Naive thymus-derived CD4-positive, alpha-beta T cell (primary cell): ENCODE data around the gene NEIL3. TPM values are rescaled to one million over a fixed set of nuclear protein-coding genes. Genes with fewer than 3 reads are reported as not detected.

ENCODE experiments used
- ATAC-seq: fragments of 150-1000 bp; cut with Tn5 transposase; 2 replicates; pipeline ENCODE4 v1.10.0; 2021; ENCODE audit warnings: mild to moderate bottlenecking, moderate library complexity
- CTCF ChIA-PET: fragments of 350-600 bp; sonication (Branson Sonifier 250); formaldehyde crosslinking; loops from one replicate; lab custom pipeline; 2021; ENCODE audit warnings: antibody characterized with exemption; lab: Charles Lee
- POLR2A ChIA-PET: fragments of 350-600 bp; sonication (Branson Sonifier 250); formaldehyde crosslinking; loops from one replicate; lab custom pipeline; 2021; ENCODE audit warnings: antibody characterized with exemption, inconsistent platforms; lab: Charles Lee
- DNase-seq, 9 donors: peaks; one replicate each; pipeline versions ENCODE4 v3.0.0 to v3.0.0-alpha.2; 2020 to 2022; ENCODE audit warnings: mixed read lengths in 1 of 9
- H3K27ac ChIP-seq: one replicate; pipeline ENCODE4 v1.7.0; 2013; ENCODE audit warnings: mild to moderate bottlenecking, low read depth, low read length, moderate library complexity
- H3K27me3 ChIP-seq, 2 donors: one replicate each; pipeline ENCODE4 v1.7.0; 2013; ENCODE audit warnings: low read length in 2 of 2, mild to moderate bottlenecking in 2 of 2, moderate library complexity in 2 of 2; ENCODE audit not compliant: control insufficient read depth in 2 of 2, insufficient read depth in 2 of 2
- H3K36me3 ChIP-seq, 3 experiments: 1 replicate in 2 of 3; 2 replicates in 1 of 3; pipeline ENCODE4 v1.7.0; 2013; ENCODE audit warnings: low read length in 3 of 3, mild to moderate bottlenecking in 3 of 3, moderate library complexity in 1 of 3; ENCODE audit not compliant: insufficient read depth in 3 of 3, control insufficient read depth in 2 of 3
- H3K4me1 ChIP-seq, 2 donors: one replicate each; pipeline ENCODE4 v1.7.0; 2013; ENCODE audit warnings: low read length in 2 of 2, mild to moderate bottlenecking in 2 of 2, moderate library complexity in 1 of 2; ENCODE audit not compliant: control insufficient read depth in 2 of 2, insufficient read depth in 2 of 2
- H3K4me3 ChIP-seq: 2 replicates; pipeline ENCODE4 v1.7.0; 2013; ENCODE audit warnings: mild to moderate bottlenecking, low read length
- H3K9me3 ChIP-seq, 3 experiments: 1 replicate in 2 of 3; 2 replicates in 1 of 3; pipeline ENCODE4 v1.7.0; 2013; ENCODE audit warnings: low read length in 3 of 3; ENCODE audit not compliant: control insufficient read depth in 2 of 3
- H3K27ac Mint-ChIP-seq, 9 donors: one replicate each; pipeline ENCODE4 v1.8.0; 2020 to 2022; ENCODE audit warnings: mixed read lengths in 9 of 9, mild to moderate bottlenecking in 8 of 9, moderate library complexity in 5 of 9, inconsistent platforms in 2 of 9
- H3K27me3 Mint-ChIP-seq, 5 donors: one replicate each; pipeline ENCODE4 v1.8.0; 2021 to 2022; ENCODE audit warnings: mixed read lengths in 5 of 5, mild to moderate bottlenecking in 1 of 5
- H3K36me3 Mint-ChIP-seq, 5 donors: one replicate each; pipeline ENCODE4 v1.8.0; 2020 to 2022; ENCODE audit warnings: mixed read lengths in 5 of 5, mild to moderate bottlenecking in 3 of 5, inconsistent platforms in 1 of 5
- H3K4me1 Mint-ChIP-seq, 7 donors: one replicate each; pipeline ENCODE4 v1.8.0; 2020 to 2022; ENCODE audit warnings: mixed read lengths in 7 of 7, mild to moderate bottlenecking in 3 of 7, inconsistent platforms in 1 of 7
- H3K4me3 Mint-ChIP-seq, 10 donors: one replicate each; pipeline ENCODE4 v1.8.0; 2020 to 2022; ENCODE audit warnings: mild to moderate bottlenecking in 10 of 10, mixed read lengths in 10 of 10, moderate library complexity in 6 of 10, inconsistent platforms in 2 of 10
- H3K9me3 Mint-ChIP-seq, 11 donors: one replicate each; pipeline ENCODE4 v1.8.0; 2020 to 2022; ENCODE audit warnings: mixed read lengths in 11 of 11, mild to moderate bottlenecking in 4 of 11, inconsistent platforms in 1 of 11, moderate library complexity in 1 of 11
- intact Hi-C, 2 donors: fragments of 100-400 bp; cut with micrococcal nuclease; formaldehyde crosslinking; loops; one replicate each; pipeline ENCODE4 v1.15.1; 2023
- polyA plus RNA-seq, 2 donors: library from polyadenylated mRNA; unstranded; fragments of 300-500 nt; fragmentation: Illumina TruSeq; gene quantifications; one replicate each; pipeline ENCODE4 v1.2.3, GENCODE V29; 2021
- total RNA-seq, 6 experiments: library from RNA in 5 of 6; stranded (reverse) in 5 of 6; gene quantifications; 1 replicate in 5 of 6; 2 replicates in 1 of 6; pipeline ENCODE4 v1.2.3 and lab custom pipeline; 2021 to 2026

Gene NEIL3
- total and polyA plus RNA-seq, 7 experiments from 2014 or later: 0.37 to 24.7 (median 2.4) TPM; not detected in 4

DNA sequence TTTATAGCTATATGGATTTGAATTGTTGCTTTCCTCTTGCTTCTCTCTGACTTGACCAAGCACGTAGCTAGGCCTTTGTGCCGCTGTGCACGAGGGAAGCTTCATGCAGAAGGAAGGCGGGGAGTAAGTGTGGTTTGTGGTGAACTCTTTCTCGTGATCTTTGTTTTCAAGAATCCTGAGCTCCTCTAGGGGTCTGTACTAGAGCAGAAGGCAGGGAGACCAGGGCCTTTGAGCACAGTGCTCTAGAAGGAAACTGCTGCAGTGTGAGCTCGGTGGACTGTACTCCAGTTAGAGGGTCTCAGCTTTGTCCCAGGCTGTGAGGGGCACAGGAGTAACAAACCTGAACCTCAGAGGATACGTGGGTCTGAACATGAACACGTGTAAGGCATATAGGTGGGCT, 83.6 kb downstream of the NEIL3 start:
- Mint-ChIP-seq H3K36me3 (peaks cover 0 to 3% (median 0%) of the 10 kb centered on the region in 5 donors), H3K4me3 (peak overlapping the region in 9 of 10 donors; percentile 53 to 85 (median 66)), H3K9me3 (peaks cover 0 to 8% (median 2%) of the 10 kb centered on the region in 11 donors), H3K27ac (peak overlapping the region; percentile 16 to 98 (median 86)), H3K27me3 (peaks cover 0 to 16% (median 0%) of the 10 kb centered on the region in 5 donors), H3K4me1 (peaks cover 12 to 45% (median 32%) of the 10 kb centered on the region in 7 donors)
- CTCF ChIA-PET: interaction anchor here (0.8 to 1.9 kb wide), 5 partner anchors 10 to 161 kb away, joined by 3 to 6 read pairs (median 3); partner anchors contain the start of gene AGA
- DNase-seq (peak in 7 of 9 donors; percentile 23 to 64 (median 55)), ATAC-seq (peak; percentile 86)
- intact Hi-C loops: loop anchor here (1.0 to 5.0 kb wide), 4 partner anchors 9 to 86 kb away; partner anchors contain the start of genes AGA (in 2 of the 2) and NEIL3 (in 1 of the 2)
- peak overlapping the region; percentile 22 for H3K27ac ChIP-seq
- no peaks in the 10 kb centered on the region for H3K9me3 ChIP-seq
- H3K4me3 ChIP-seq: no peak overlapping the region
- H3K36me3 ChIP-seq: no peaks in the 10 kb centered on the region
- no peaks in the 10 kb centered on the region for H3K27me3 ChIP-seq
- peaks cover 0 to 16% of the 10 kb centered on the region in 2 donors for H3K4me1 ChIP-seq
- POLR2A ChIA-PET: interaction anchor here (0.6 to 6.5 kb wide), 5 partner anchors 9 to 1198 kb away, joined by 3 to 72 read pairs (median 3); partner anchors contain the start of genes AGA and SPATA4

DNA sequence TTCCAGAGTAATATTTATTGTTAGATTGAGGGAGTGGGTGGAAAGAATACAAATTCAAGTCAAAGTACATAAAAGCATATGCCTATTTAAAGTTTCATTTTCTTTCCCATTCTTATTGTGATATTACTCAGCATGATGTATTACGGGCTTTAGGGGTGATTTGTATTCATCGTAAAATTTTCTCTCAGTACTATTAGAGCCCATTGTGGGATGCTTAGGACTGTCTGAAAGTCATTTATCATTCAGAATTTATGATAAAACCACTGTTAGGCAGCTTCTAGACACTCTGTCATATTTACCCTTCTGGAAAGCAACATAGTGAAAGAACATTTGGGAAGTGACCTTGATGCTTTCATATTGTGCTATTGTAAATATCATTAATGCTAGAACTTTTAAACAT, 86.7 kb downstream of the NEIL3 start:
- H3K4me3 ChIP-seq: no peak overlapping the region
- H3K9me3 ChIP-seq: no peaks in the 10 kb centered on the region
- H3K27ac Mint-ChIP-seq: no peak overlapping the region
- peaks cover 0 to 14% (median 6%) of the 10 kb centered on the region in 11 donors for H3K9me3 Mint-ChIP-seq
- peaks cover 11 to 24% of the 10 kb centered on the region in 2 donors for H3K4me1 ChIP-seq
- CTCF ChIA-PET: no interaction called here
- H3K36me3 Mint-ChIP-seq: peaks cover 0 to 10% (median 0%) of the 10 kb centered on the region in 5 donors
- DNase-seq: no peak
- no peak overlapping the region for H3K27ac ChIP-seq
- H3K4me3 Mint-ChIP-seq: no peak overlapping the region
- no peaks in the 10 kb centered on the region for H3K27me3 ChIP-seq
- peaks cover 21 to 47% (median 45%) of the 10 kb centered on the region in 7 donors for H3K4me1 Mint-ChIP-seq
- no peak for ATAC-seq
- intact Hi-C loops: no loop called here
- H3K36me3 ChIP-seq: no peaks in the 10 kb centered on the region
- H3K27me3 Mint-ChIP-seq: peaks cover 0 to 8% (median 0%) of the 10 kb centered on the region in 5 donors
- POLR2A ChIA-PET: interaction anchor here (1.0 to 1.4 kb wide), 3 partner anchors 42 to 48 kb away, joined by 3 to 6 read pairs (median 3); partner anchors contain the start of gene AGA

- H3K27ac ChIP-seq: no peak overlapping the region
Observed at GRCh38 chr4:177400030-177400429, 90.4 kb downstream of the NEIL3 start.

GRCh38 chr4:177401658-177402273, 92.1 kb downstream of the NEIL3 start:
- Histone ChIP-seq H3K27ac (no peak overlapping the region), H3K4me3 (peak overlapping the region; percentile 14), H3K9me3 (no peaks in the 10 kb centered on the region), H3K4me1 (peaks cover 14 to 25% of the 10 kb centered on the region in 2 donors), H3K36me3 (no peaks in the 10 kb centered on the region), H3K27me3 (no peaks in the 10 kb centered on the region)
- H3K36me3 Mint-ChIP-seq: peaks cover 0 to 17% (median 0%) of the 10 kb centered on the region in 5 donors
- intact Hi-C loops: loop anchor here (1.0 to 5.0 kb wide), 3 partner anchors 8 to 41 kb away; partner anchors contain the start of gene AGA (in 1 of the 2)
- peaks cover 0 to 13% (median 0%) of the 10 kb centered on the region in 5 donors for H3K27me3 Mint-ChIP-seq
- peak overlapping the region; percentile 13 to 89 (median 82) for H3K27ac Mint-ChIP-seq
- peaks cover 24 to 47% (median 35%) of the 10 kb centered on the region in 7 donors for H3K4me1 Mint-ChIP-seq
- H3K9me3 Mint-ChIP-seq: peaks cover 0 to 14% (median 6%) of the 10 kb centered on the region in 11 donors
- peak; percentile 38 for ATAC-seq
- DNase-seq: peak in 5 of 9 donors; percentile 14 to 35 (median 27)
- POLR2A ChIA-PET: interaction anchor here (1.1 to 2.9 kb wide), 2 partner anchors 9 to 40 kb away, joined by 3 to 18 read pairs; partner anchors contain the start of gene AGA
- CTCF ChIA-PET: no interaction called here
- H3K4me3 Mint-ChIP-seq: peak overlapping the region; percentile 2 to 74 (median 46)

More at GRCh38 chr4:177400030-177400429, 90.4 kb downstream of the NEIL3 start:
- intact Hi-C loops: loop anchor here in 1 of 2 donors (5.0 kb wide), 1 partner anchor 33 kb away; no protein-coding TSS in a partner anchor
- Mint-ChIP-seq H3K36me3 (peaks cover 0 to 17% (median 0%) of the 10 kb centered on the region in 5 donors), H3K27ac (peak overlapping the region; percentile 47 to 94 (median 86)), H3K27me3 (peaks cover 0 to 8% (median 0%) of the 10 kb centered on the region in 5 donors), H3K4me1 (peaks cover 24 to 47% (median 35%) of the 10 kb centered on the region in 7 donors), H3K4me3 (peak overlapping the region in 8 of 10 donors; percentile 7 to 74 (median 57)), H3K9me3 (peaks cover 0 to 14% (median 6%) of the 10 kb centered on the region in 11 donors)
- POLR2A ChIA-PET: no interaction called here
- ATAC-seq (no peak), DNase-seq (no peak)
- Histone ChIP-seq H3K36me3 (no peaks in the 10 kb centered on the region), H3K27me3 (no peaks in the 10 kb centered on the region), H3K4me1 (peaks cover 14 to 25% of the 10 kb centered on the region in 2 donors), H3K9me3 (no peaks in the 10 kb centered on the region), H3K4me3 (no peak overlapping the region)
- CTCF ChIA-PET: no interaction called here

DNA sequence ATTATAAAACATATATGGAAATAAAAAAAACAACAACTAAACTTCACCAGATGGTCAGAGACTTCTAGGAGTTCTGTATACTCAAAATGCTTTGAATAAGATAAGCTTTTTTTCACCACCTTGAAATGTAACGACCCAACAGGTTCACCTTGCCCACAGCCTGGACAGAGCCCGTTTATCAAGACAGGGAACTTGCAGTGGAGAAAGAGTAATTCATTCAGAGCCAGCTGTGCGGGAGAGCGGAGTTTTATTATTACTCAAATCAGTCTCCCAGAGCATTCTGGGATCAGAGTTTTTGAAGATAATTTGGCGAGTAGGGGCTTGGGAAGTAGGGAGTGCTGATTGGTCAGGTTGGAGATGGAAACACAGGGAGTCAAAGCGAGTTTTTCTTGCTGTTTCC, 94.1 kb downstream of the NEIL3 start:
- DNase-seq (no peak), ATAC-seq (no peak)
- intact Hi-C loops: loop anchor here in 1 of 2 donors (5.0 kb wide), 1 partner anchor 36 kb away; no protein-coding TSS in a partner anchor
- peaks cover 14 to 25% of the 10 kb centered on the region in 2 donors for H3K4me1 ChIP-seq
- Mint-ChIP-seq H3K9me3 (peaks cover 0 to 6% (median under 1%) of the 10 kb centered on the region in 11 donors), H3K4me3 (peak overlapping the region in 1 of 10 donors; percentile 15), H3K36me3 (peaks cover 0 to 15% (median 0%) of the 10 kb centered on the region in 5 donors), H3K27ac (peak overlapping the region in 2 of 9 donors; percentile 54 to 73), H3K4me1 (peaks cover 24 to 47% (median 37%) of the 10 kb centered on the region in 7 donors), H3K27me3 (peaks cover 0 to 14% (median 0%) of the 10 kb centered on the region in 5 donors)
- H3K9me3 ChIP-seq: no peaks in the 10 kb centered on the region
- H3K27me3 ChIP-seq: no peaks in the 10 kb centered on the region
- ChIA-PET POLR2A (interaction anchor here (2.9 kb wide), 1 partner anchor 38 kb away, joined by 18 read pairs; the partner anchor contains the start of gene AGA), CTCF (interaction anchor here (0.6 to 1.7 kb wide), 2 partner anchors 10 to 19 kb away, joined by 4 to 5 read pairs; no protein-coding TSS in a partner anchor)
- H3K36me3 ChIP-seq: no peaks in the 10 kb centered on the region
- no peak overlapping the region for H3K27ac ChIP-seq
- H3K4me3 ChIP-seq: no peak overlapping the region

GRCh38 chr4:177404342-177404741, 94.7 kb downstream of the NEIL3 start:
- no peaks in the 10 kb centered on the region for H3K27me3 ChIP-seq
- no peak overlapping the region for H3K27ac ChIP-seq
- peaks cover 14 to 25% of the 10 kb centered on the region in 2 donors for H3K4me1 ChIP-seq
- Mint-ChIP-seq H3K9me3 (peaks cover 0 to 6% (median 0%) of the 10 kb centered on the region in 11 donors), H3K4me1 (peaks cover 24 to 43% (median 37%) of the 10 kb centered on the region in 7 donors), H3K27me3 (peaks cover 0 to 14% (median 0%) of the 10 kb centered on the region in 5 donors), H3K27ac (peak overlapping the region in 1 of 9 donors; percentile 23), H3K36me3 (peaks cover 0 to 15% (median 0%) of the 10 kb centered on the region in 5 donors), H3K4me3 (no peak overlapping the region)
- intact Hi-C loops: loop anchor here in 1 of 2 donors (5.0 kb wide), 1 partner anchor 37 kb away; no protein-coding TSS in a partner anchor
- ChIA-PET POLR2A (interaction anchor here (0.6 to 2.9 kb wide), 2 partner anchors 34 to 37 kb away, joined by 3 to 18 read pairs; partner anchors contain the start of gene AGA), CTCF (interaction anchor here (1.7 kb wide), 1 partner anchor 11 kb away, joined by 5 read pairs; no protein-coding TSS in a partner anchor)
- no peak for ATAC-seq
- no peak overlapping the region for H3K4me3 ChIP-seq
- H3K9me3 ChIP-seq: no peaks in the 10 kb centered on the region
- no peak for DNase-seq
- no peaks in the 10 kb centered on the region for H3K36me3 ChIP-seq
